Measurements from ENCODE around the gene CTAGE1. TPM values are rescaled to one million over a fixed set of nuclear protein-coding genes. Genes with fewer than 3 reads are reported as not detected.

The CTAGE1 gene
- total RNA-seq, 1 experiment from 2014 or later: not detected

- TF ChIP-seq CTCF (conservative IDR thresholded peaks at IDR 0.05; ENCODE audit: low read depth, low read length): no peak
- TF ChIP-seq EZH2phosphoT487 (IDR thresholded peaks at IDR 0.05; ENCODE audit: borderline replicate concordance, low read length): no peak
- no peak for TF ChIP-seq EZH2 (IDR thresholded peaks at IDR 0.05; ENCODE audit: low read length, unreplicated experiment)
- CTCF ChIA-PET: no interaction called here
- ATAC-seq: no peak
These were observed 37.9 kb upstream of the CTAGE1 start for GRCh38 chr18:22455425-22456115.

GRCh38 chr18:22453315-22453714 lies 35.6 kb upstream of the CTAGE1 start:
- Histone ChIP-seq H3K9ac (ENCODE audit: low read length) (no peak overlapping the region), H3K9me2 (replicated peaks; ENCODE audit: low read length) (no peaks in the 10 kb centered on the region), H4K20me1 (ENCODE audit: low read length) (no peaks in the 10 kb centered on the region), H3K9me3 (ENCODE audit: low read length) (peaks cover 8% of the 10 kb centered on the region), H3K79me2 (ENCODE audit: low read length) (no peaks in the 10 kb centered on the region), H3K27ac (ENCODE audit: low read length) (no peak overlapping the region), H3K4me3 (ENCODE audit: low read length) (no peak overlapping the region), H3K4me2 (ENCODE audit: low read length) (no peak overlapping the region), H3F3A (ENCODE audit: low read length, unreplicated experiment) (no peaks in the 10 kb centered on the region), H3K27me3 (ENCODE audit: low read length) (no peaks in the 10 kb centered on the region), H3K4me1 (ENCODE audit: insufficient read depth, low read length) (no peaks in the 10 kb centered on the region), H3K36me3 (ENCODE audit: low read depth, low read length) (no peaks in the 10 kb centered on the region), H2AFZ (ENCODE audit: low read length) (no peak overlapping the region)
- ChIA-PET CTCF (no interaction called here), POLR2A (ENCODE audit: unreplicated experiment) (no interaction called here)
- no TSS peak for BruUV-seq (replicated peaks)
- no peak for DNase-seq
- intact Hi-C loops (cut with micrococcal nuclease): no loop called here
- TF ChIP-seq EZH2phosphoT487 (IDR thresholded peaks at IDR 0.05; ENCODE audit: borderline replicate concordance, low read length) (no peak), CTCF (conservative IDR thresholded peaks at IDR 0.05; ENCODE audit: low read depth, low read length) (no peak), EZH2 (IDR thresholded peaks at IDR 0.05; ENCODE audit: low read length, unreplicated experiment) (no peak)
- ATAC-seq: no peak

More at GRCh38 chr18:22455425-22456115, 37.9 kb upstream of the CTAGE1 start:
- no peaks in the 10 kb centered on the region for H3K36me3 ChIP-seq (ENCODE audit: low read depth, low read length)
- BruUV-seq (replicated peaks): no TSS peak
- no peaks in the 10 kb centered on the region for H3K27me3 ChIP-seq (ENCODE audit: low read length)
- H4K20me1 ChIP-seq (ENCODE audit: low read length): no peaks in the 10 kb centered on the region
- no peak overlapping the region for H3K4me2 ChIP-seq (ENCODE audit: low read length)
- H3F3A ChIP-seq (ENCODE audit: low read length, unreplicated experiment): no peaks in the 10 kb centered on the region
- no peak overlapping the region for H3K4me3 ChIP-seq (ENCODE audit: low read length)
- no peaks in the 10 kb centered on the region for H3K79me2 ChIP-seq (ENCODE audit: low read length)
- H3K9me3 ChIP-seq (ENCODE audit: low read length): no peaks in the 10 kb centered on the region
- POLR2A ChIA-PET (ENCODE audit: unreplicated experiment): no interaction called here
- no peaks in the 10 kb centered on the region for H3K9me2 ChIP-seq (replicated peaks; ENCODE audit: low read length)
- H2AFZ ChIP-seq (ENCODE audit: low read length): no peak overlapping the region
- H3K4me1 ChIP-seq (ENCODE audit: insufficient read depth, low read length): no peaks in the 10 kb centered on the region
- H3K9ac ChIP-seq (ENCODE audit: low read length): no peak overlapping the region
- DNase-seq: no peak
- H3K27ac ChIP-seq (ENCODE audit: low read length): no peak overlapping the region
- intact Hi-C loops (cut with micrococcal nuclease): no loop called here

GRCh38 chr18:22452226-22452668 lies 34.5 kb upstream of the CTAGE1 start:
- Histone ChIP-seq H3K27ac (ENCODE audit: low read length) (no peak overlapping the region), H4K20me1 (ENCODE audit: low read length) (no peaks in the 10 kb centered on the region), H3K79me2 (ENCODE audit: low read length) (no peaks in the 10 kb centered on the region), H3K36me3 (ENCODE audit: low read depth, low read length) (no peaks in the 10 kb centered on the region), H3K4me2 (ENCODE audit: low read length) (no peak overlapping the region), H3K4me1 (ENCODE audit: insufficient read depth, low read length) (no peaks in the 10 kb centered on the region), H3K9me2 (replicated peaks; ENCODE audit: low read length) (no peaks in the 10 kb centered on the region), H2AFZ (ENCODE audit: low read length) (no peak overlapping the region), H3K9me3 (ENCODE audit: low read length) (peaks cover 8% of the 10 kb centered on the region), H3F3A (ENCODE audit: low read length, unreplicated experiment) (no peaks in the 10 kb centered on the region), H3K9ac (ENCODE audit: low read length) (no peak overlapping the region), H3K4me3 (ENCODE audit: low read length) (no peak overlapping the region), H3K27me3 (ENCODE audit: low read length) (no peaks in the 10 kb centered on the region)
- intact Hi-C loops (cut with micrococcal nuclease): no loop called here
- CTCF ChIA-PET: no interaction called here
- TF ChIP-seq EZH2 (IDR thresholded peaks at IDR 0.05; ENCODE audit: low read length, unreplicated experiment) (no peak), EZH2phosphoT487 (IDR thresholded peaks at IDR 0.05; ENCODE audit: borderline replicate concordance, low read length) (no peak), CTCF (conservative IDR thresholded peaks at IDR 0.05; ENCODE audit: low read depth, low read length) (no peak)
- no peak for ATAC-seq
- no peak for DNase-seq
- BruUV-seq (replicated peaks): no TSS peak
- POLR2A ChIA-PET (ENCODE audit: unreplicated experiment): no interaction called here

All from PC-3 (cell line).